CD14-positive monocyte (primary cell): ENCODE data around the gene TCF7. TPM values are rescaled to one million over a fixed set of nuclear protein-coding genes. Genes with fewer than 3 reads are reported as not detected.

Experiments used
- DNase-seq, 3 donors: peaks; one replicate each; pipeline ENCODE4 v3.0.0-alpha.2; 2011 to 2022
- H2AFZ ChIP-seq: 2 replicates; pipeline ENCODE4 v1.6.0; 2012; ENCODE audit warnings: mild to moderate bottlenecking, low read depth, low read length, inconsistent platforms; ENCODE audit not compliant: insufficient read depth, poor library complexity, severe bottlenecking
- H3K27ac ChIP-seq, 2 donors: 1 replicate in 1 of 2; 2 replicates in 1 of 2; pipeline ENCODE4 v1.5.1; 2012 to 2013; ENCODE audit warnings: low read length in 2 of 2, control low read depth in 1 of 2, inconsistent platforms in 1 of 2, low read depth in 1 of 2, mild to moderate bottlenecking in 1 of 2
- H3K27me3 ChIP-seq, 2 donors: one replicate each; pipeline versions ENCODE4 v1.6.0 to v1.6.1; 2011 to 2013; ENCODE audit warnings: low read length in 2 of 2; ENCODE audit not compliant: control insufficient read depth in 2 of 2, insufficient read depth in 2 of 2
- H3K36me3 ChIP-seq, 2 donors: replicated peaks in 1 of 2; 1 replicate in 1 of 2; 2 replicates in 1 of 2; pipeline versions ENCODE4 v1.5.1 to v1.6.1; 2012 to 2013; ENCODE audit warnings: low read length in 2 of 2, control low read depth in 1 of 2, inconsistent platforms in 1 of 2, mild to moderate bottlenecking in 1 of 2; ENCODE audit not compliant: insufficient read depth in 2 of 2, control insufficient read depth in 1 of 2
- H3K4me1 ChIP-seq, 2 donors: 1 replicate in 1 of 2; 2 replicates in 1 of 2; pipeline versions ENCODE4 v1.5.1 to v1.6.1; 2012 to 2013; ENCODE audit warnings: low read length in 2 of 2, control low read depth in 1 of 2, inconsistent platforms in 1 of 2, mild to moderate bottlenecking in 1 of 2, moderate library complexity in 1 of 2; ENCODE audit not compliant: insufficient read depth in 2 of 2, control insufficient read depth in 1 of 2
- H3K4me2 ChIP-seq: replicated peaks from 2 replicates; pipeline ENCODE3; 2012; ENCODE audit warnings: low read length, moderate library complexity, mild to moderate bottlenecking; ENCODE audit not compliant: poor library complexity, severe bottlenecking; ENCODE audit errors: extremely low read depth
- H3K4me3 ChIP-seq, 3 experiments: fragments of 200-600 bp in 1 of 3; sonication (generic) in 1 of 3; replicated peaks in 1 of 3; 1 replicate in 2 of 3; 2 replicates in 1 of 3; pipeline ENCODE4 v1.5.1; 2011 to 2013; ENCODE audit warnings: low read length in 3 of 3, mild to moderate bottlenecking in 3 of 3, control low read depth in 2 of 3, low read depth in 2 of 3, inconsistent platforms in 1 of 3, moderate library complexity in 1 of 3
- H3K79me2 ChIP-seq: 2 replicates; pipeline ENCODE4 v1.6.0; 2012; ENCODE audit warnings: mild to moderate bottlenecking, control low read depth, inconsistent platforms, low read length, moderate library complexity; ENCODE audit not compliant: insufficient read depth
- H3K9ac ChIP-seq: 2 replicates; pipeline ENCODE4 v1.6.0; 2017; ENCODE audit warnings: low read length, mild to moderate bottlenecking; ENCODE audit not compliant: insufficient read depth, poor library complexity, severe bottlenecking
- H3K9me3 ChIP-seq, 2 donors: replicated peaks in 1 of 2; 1 replicate in 1 of 2; 2 replicates in 1 of 2; pipeline versions ENCODE4 v1.5.1 to v1.6.1; 2012 to 2013; ENCODE audit warnings: low read length in 2 of 2, control low read depth in 1 of 2; ENCODE audit not compliant: control insufficient read depth in 1 of 2, insufficient read depth in 1 of 2
- H4K20me1 ChIP-seq: 2 replicates; pipeline ENCODE4 v1.6.0; 2012; ENCODE audit warnings: mild to moderate bottlenecking, low read length, control low read depth, moderate library complexity; ENCODE audit not compliant: insufficient read depth
- H3K27ac Mint-ChIP-seq, 7 donors: one replicate each; pipeline ENCODE4 v1.8.0; 2020; ENCODE audit warnings: mild to moderate bottlenecking in 7 of 7, mixed read lengths in 7 of 7, moderate library complexity in 6 of 7, inconsistent platforms in 2 of 7
- H3K27me3 Mint-ChIP-seq, 3 donors: one replicate each; pipeline ENCODE4 v1.8.0; 2021 to 2022; ENCODE audit warnings: low read depth in 3 of 3, mild to moderate bottlenecking in 3 of 3, mixed read lengths in 3 of 3, moderate library complexity in 3 of 3, inconsistent platforms in 1 of 3
- H3K36me3 Mint-ChIP-seq, 2 donors: one replicate each; pipeline ENCODE4 v1.8.0; 2020; ENCODE audit warnings: mixed read lengths in 2 of 2, inconsistent platforms in 1 of 2, mild to moderate bottlenecking in 1 of 2
- H3K4me1 Mint-ChIP-seq: one replicate; pipeline ENCODE4 v1.8.0; 2020; ENCODE audit warnings: mild to moderate bottlenecking, mixed read lengths
- H3K4me3 Mint-ChIP-seq, 2 donors: one replicate each; pipeline ENCODE4 v1.8.0; 2020; ENCODE audit warnings: mild to moderate bottlenecking in 2 of 2, mixed read lengths in 2 of 2, moderate library complexity in 1 of 2
- H3K9me3 Mint-ChIP-seq, 7 donors: one replicate each; pipeline ENCODE4 v1.8.0; 2020 to 2022; ENCODE audit warnings: mixed read lengths in 7 of 7, mild to moderate bottlenecking in 6 of 7, moderate library complexity in 6 of 7, inconsistent platforms in 2 of 7
- WGBS: methylation state at CpG from one replicate; pipeline ENCODE4 v1.1.5; 2013; ENCODE audit warnings: missing lambda C conversion rate; ENCODE audit not compliant: insufficient coverage; 5-methylcytosine and 5-hydroxymethylcytosine counted together
- intact Hi-C, 2 donors: fragments of 100-400 bp; cut with micrococcal nuclease; formaldehyde crosslinking; loops; one replicate each; pipeline versions ENCODE4 v1.15.0 to v1.15.1; 2023
- polyA plus RNA-seq, 3 donors: library from polyadenylated mRNA; depleted of rRNA in 1 of 3; unstranded in 2 of 3; stranded (reverse) in 1 of 3; fragments of 300-500 nt in 2 of 3; fragments of >200 nt in 1 of 3; fragmentation: Illumina TruSeq in 2 of 3; gene quantifications; 1 replicate in 2 of 3; 2 replicates in 1 of 3; pipeline ENCODE4 v1.2.3, GENCODE V29; 2012 to 2021
- TF ChIP-seq, protein P1 (sequence below): fragments of 200-600 bp; IDR thresholded peaks from one replicate; pipeline ENCODE4 v1.8.0; 2022; ENCODE audit warnings: antibody characterized with exemption, mild to moderate bottlenecking

Gene TCF7
- polyA plus RNA-seq, 3 donors: 0.15 to 0.84 (median 0.83) TPM

DNA sequence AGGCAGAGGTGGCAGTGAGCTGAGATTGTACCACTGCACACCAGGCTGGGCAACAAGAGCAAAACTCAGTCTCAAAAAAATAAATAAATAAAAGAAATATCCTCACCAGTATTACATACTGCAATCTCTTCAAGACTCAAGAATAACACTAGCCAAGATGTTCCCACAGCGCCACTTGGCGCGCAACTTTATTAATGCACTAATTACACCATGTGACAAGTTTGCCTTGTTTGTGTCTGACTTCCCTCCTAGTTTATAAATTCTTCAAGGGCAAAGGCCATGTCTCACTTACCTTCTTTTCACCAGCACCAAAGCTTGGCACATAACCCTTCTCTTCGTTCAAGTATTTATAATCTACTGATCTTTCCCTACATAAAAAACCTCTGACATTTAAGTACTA, 57.5 kb downstream of the TCF7 start:
- no peaks in the 10 kb centered on the region for H3K27me3 ChIP-seq
- no peak overlapping the region for H3K27ac ChIP-seq
- peaks cover 56 to 61% of the 10 kb centered on the region in 2 donors for H3K36me3 Mint-ChIP-seq
- no peak overlapping the region for H3K9ac ChIP-seq
- H3K4me3 ChIP-seq: no peak overlapping the region
- peaks cover 19% of the 10 kb centered on the region for H3K4me1 Mint-ChIP-seq
- H3K79me2 ChIP-seq: peaks cover 71% of the 10 kb centered on the region
- H3K36me3 ChIP-seq: peaks cover 51 to 66% of the 10 kb centered on the region in 2 donors
- peaks cover 90% of the 10 kb centered on the region for H4K20me1 ChIP-seq
- no peak overlapping the region for H2AFZ ChIP-seq
- TF ChIP-seq, protein P1, sequence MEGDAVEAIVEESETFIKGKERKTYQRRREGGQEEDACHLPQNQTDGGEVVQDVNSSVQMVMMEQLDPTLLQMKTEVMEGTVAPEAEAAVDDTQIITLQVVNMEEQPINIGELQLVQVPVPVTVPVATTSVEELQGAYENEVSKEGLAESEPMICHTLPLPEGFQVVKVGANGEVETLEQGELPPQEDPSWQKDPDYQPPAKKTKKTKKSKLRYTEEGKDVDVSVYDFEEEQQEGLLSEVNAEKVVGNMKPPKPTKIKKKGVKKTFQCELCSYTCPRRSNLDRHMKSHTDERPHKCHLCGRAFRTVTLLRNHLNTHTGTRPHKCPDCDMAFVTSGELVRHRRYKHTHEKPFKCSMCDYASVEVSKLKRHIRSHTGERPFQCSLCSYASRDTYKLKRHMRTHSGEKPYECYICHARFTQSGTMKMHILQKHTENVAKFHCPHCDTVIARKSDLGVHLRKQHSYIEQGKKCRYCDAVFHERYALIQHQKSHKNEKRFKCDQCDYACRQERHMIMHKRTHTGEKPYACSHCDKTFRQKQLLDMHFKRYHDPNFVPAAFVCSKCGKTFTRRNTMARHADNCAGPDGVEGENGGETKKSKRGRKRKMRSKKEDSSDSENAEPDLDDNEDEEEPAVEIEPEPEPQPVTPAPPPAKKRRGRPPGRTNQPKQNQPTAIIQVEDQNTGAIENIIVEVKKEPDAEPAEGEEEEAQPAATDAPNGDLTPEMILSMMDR: no peak
- DNase-seq: no peak
- peaks cover 6 to 19% of the 10 kb centered on the region in 2 donors for H3K4me1 ChIP-seq
- no peak overlapping the region for H3K4me2 ChIP-seq
- 97% methylated on average over 4 of the region's 4 CpGs for WGBS
- no peaks in the 10 kb centered on the region for H3K9me3 Mint-ChIP-seq
- no peak overlapping the region for H3K27ac Mint-ChIP-seq
- intact Hi-C loops: no loop called here
- H3K9me3 ChIP-seq: no peaks in the 10 kb centered on the region
- H3K4me3 Mint-ChIP-seq: no peak overlapping the region
- no peaks in the 10 kb centered on the region for H3K27me3 Mint-ChIP-seq

DNA sequence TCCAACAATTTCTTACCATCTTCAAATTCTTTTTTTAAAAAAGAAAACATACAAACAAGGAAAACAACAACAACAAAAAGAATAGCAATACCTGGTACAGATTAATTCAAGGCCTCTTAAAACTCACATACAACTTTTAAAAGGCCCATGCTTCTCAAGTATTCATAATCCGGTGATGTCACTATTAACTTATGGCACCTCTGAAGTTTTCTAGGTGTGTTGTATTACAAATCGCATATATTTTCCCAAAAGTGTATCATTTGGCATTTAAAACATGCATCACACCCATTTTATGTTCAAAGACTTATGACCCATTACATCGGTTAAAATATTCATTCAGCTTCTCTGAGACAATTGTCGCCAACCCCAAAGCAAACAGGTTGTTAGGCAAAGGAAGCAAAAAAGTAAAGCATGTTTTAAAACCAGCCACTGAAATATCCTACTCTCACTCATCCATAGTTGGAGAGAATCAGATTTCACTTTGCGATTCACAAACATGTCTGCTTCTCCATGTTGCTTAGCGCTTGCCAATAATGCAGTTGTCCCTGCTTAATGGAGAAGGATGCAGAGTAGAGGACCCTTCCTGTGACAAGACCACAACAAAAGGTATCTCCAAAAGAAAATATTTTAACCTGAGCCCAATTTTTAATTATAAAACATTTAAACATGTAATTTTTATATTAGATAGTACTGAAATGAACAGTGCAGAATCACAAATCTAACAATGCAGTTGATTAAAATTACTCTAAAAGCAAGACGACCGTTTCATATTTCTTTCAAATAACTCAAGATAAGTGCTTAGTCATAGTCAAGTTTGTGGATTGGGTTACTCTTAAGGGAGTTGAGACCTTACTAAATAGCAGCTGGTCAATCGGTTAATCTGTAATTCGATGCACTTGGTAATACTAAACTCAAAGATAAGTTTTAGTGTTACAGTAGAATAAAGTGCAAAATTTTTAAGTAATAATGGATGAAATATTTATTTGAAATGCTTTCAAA, 60.7 kb downstream of the TCF7 start:
- intact Hi-C loops: loop anchor here in 1 of 2 donors (5.0 kb wide), 1 partner anchor 47 kb away; no protein-coding TSS in a partner anchor
- Histone ChIP-seq H3K9ac (peak overlapping the region; percentile 99), H3K9me3 (no peaks in the 10 kb centered on the region), H3K4me2 (peak overlapping the region; percentile 79), H3K27ac (peak overlapping the region in 1 of 2 donors; percentile 97), H3K79me2 (peaks cover 61% of the 10 kb centered on the region), H2AFZ (no peak overlapping the region), H3K4me3 (peak overlapping the region; percentile 75 to 96 (median 94)), H3K36me3 (peaks cover 29 to 37% of the 10 kb centered on the region in 2 donors), H4K20me1 (peaks cover 63% of the 10 kb centered on the region), H3K4me1 (peaks cover 11 to 26% of the 10 kb centered on the region in 2 donors), H3K27me3 (no peaks in the 10 kb centered on the region)
- Mint-ChIP-seq H3K9me3 (no peaks in the 10 kb centered on the region), H3K4me3 (peak overlapping the region; percentile 98), H3K36me3 (peaks cover 33 to 38% of the 10 kb centered on the region in 2 donors), H3K27ac (peak overlapping the region in 1 of 7 donors; percentile 97), H3K4me1 (peaks cover 24% of the 10 kb centered on the region), H3K27me3 (peaks cover 0 to 2% (median 0%) of the 10 kb centered on the region in 3 donors)
- TF ChIP-seq, protein P1: no peak
- 100% methylated on average over 2 of the region's 10 CpGs for whole genome bisulfite sequencing
- peak in 1 of 3 donors; percentile 8 for DNase-seq
